GOT3 (cell line): Measurements from ENCODE around the gene DNMT3A.

Experiments used
- DNase-seq: peaks from one replicate; lab custom pipeline; 2025; ENCODE audit warnings: mixed read lengths; lab: John Stamatoyannopoulos, UW

The DNMT3A gene

DNA sequence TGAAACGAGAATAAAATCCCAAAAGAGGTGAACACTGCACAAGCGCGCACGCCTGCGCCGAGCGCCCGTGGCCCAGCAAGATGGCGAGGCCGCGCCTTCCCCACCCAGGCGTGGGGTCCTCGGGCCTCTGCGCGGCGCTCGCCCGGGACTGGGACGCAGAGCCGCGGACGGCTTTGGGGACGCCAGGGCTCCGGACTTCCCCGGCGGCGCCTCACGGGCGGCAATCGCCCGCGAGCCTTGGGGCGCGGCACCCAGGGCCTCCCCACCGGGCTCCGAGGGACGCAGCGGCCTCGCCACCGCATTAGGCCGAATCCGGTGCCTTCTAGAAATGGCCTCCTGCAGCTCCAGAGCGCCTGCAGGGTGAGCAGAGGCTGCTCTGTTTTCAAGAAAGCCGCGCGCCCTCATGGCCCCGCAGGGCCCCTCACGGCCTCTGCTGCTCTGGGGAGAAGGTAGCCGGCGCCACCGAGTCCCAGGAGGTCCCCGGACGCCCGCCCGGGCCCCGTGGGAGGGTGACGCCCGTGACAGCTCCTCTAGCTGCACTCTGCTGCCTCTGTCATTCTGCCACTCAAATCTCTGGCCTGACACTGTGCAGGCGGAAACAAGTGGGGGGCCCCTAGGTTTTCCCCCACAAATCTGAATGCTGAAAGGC is 137.4 kb downstream of the DNMT3A start:
- DNase-seq = no peak

- DNase-seq = no peak
Observed at GRCh38 chr2:25202275-25202674, 139.4 kb downstream of the DNMT3A start.

DNA sequence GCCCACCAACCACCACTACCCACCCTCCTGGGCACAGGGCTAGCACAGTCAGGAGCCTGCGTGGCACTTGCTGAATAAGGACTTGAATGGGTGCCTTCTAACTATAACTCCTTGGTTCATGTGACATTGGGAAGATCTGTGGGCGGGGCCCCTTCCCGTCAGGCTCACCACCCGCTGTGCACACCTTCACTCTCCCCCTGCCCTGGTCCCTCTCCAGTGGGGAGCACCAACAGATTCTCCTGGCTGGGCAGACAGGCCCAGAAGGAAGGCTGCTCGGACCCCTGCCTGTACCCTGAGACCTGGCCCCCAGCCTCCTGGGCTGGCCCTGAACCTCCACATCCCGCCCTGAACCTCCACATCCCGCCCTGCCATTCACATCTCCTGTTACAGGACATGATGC is 139.9 kb downstream of the DNMT3A start:
- no peak for DNase-seq

DNA sequence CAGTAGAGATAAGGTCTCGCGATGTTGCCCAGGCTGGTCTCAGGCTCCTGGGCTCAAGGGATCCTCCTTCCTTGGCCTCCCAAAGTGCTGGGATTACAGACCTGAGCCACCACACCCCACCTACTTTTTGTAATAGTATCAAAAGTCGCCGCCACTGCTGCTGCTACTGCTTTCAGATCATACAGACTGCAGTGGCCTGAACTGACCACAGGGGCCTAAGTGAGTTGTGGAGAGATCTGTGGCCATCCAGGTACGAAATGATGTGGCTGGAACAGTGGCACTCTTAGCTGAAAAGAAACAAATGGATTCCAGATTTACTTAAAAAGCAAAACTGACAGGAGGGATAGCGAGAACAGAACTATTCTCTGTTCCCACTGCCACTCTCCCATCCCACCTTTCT is 140.5 kb downstream of the DNMT3A start:
- DNase-seq = no peak

- DNase-seq = no peak
Observed at GRCh38 chr2:25198576-25198975, 143.1 kb downstream of the DNMT3A start.

- no peak for DNase-seq
Observed at GRCh38 chr2:25198209-25198525, 143.6 kb downstream of the DNMT3A start.

DNA sequence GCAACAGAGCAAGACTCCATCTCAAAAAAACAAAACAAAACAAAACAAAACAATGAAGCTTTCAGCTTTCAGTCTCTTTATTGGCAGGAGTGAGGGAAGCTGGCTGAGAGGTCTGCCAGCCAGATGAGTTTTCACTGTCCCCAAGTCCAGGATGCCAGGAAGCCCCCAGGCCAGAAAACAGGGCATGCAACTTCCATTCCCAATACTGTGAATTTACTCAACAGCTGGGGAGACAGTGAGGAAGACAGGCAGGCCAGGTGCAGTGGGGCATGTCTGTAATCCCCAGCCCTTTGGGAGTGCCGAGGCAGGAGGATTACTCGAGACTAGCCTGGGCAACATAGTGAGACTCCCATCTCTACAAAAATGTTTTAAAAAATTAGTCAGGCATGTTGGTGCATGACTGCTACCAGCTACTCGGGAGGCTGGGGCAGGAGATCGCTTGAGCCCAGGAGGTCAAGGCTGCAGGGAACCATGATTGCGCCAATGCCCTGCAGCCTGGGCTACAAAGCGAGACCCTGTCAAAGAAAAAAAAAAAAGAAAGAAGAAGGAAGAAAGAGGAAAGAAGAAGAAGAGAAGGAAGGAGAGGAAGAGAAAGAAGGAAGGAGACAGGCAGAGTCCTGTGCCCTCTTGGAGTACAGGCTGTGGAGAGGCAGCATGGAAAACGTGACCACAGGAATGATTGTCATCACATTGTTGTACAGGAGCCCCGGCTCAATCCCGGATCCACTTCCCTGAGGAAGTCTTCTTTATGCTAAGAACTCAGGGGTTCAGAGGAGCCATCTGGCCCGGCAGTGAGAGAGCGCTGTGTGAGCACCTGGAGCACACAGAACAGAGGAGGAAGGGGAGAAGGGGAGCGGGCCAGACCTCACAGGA is 144.2 kb downstream of the DNMT3A start:
- no peak for DNase-seq

DNA sequence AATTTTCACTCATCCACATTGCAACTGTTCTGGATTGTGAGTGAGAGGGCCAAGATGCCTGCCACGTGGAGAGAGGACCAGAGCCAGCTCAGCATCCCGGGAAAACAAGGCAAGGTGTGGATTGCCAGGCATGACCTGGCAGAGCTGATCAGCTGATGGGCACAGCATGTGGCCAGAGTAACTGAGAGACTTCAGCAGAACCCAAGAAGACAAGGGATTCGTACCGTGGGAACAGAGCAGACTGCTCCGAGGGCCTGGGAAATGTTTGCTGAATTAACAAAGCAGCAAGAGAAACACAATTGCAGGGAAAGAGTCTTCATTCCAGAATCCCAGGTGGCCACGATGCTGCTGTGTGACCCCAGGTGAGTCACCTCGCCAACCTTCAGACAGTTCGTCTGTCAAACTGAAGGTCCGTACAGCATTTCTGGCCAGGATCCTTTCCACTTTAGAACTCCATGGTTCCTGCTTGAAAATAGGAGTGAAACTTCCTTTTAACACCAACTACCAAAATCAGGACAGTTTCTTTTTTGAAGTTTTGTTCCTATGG is 147.1 kb downstream of the DNMT3A start:
- DNase-seq = no peak

- DNase-seq = no peak
Observed at GRCh38 chr2:25190536-25190935, 151.2 kb downstream of the DNMT3A start.

GRCh38 chr2:25188405-25188804 is 153.3 kb downstream of the DNMT3A start:
- no peak for DNase-seq

DNA sequence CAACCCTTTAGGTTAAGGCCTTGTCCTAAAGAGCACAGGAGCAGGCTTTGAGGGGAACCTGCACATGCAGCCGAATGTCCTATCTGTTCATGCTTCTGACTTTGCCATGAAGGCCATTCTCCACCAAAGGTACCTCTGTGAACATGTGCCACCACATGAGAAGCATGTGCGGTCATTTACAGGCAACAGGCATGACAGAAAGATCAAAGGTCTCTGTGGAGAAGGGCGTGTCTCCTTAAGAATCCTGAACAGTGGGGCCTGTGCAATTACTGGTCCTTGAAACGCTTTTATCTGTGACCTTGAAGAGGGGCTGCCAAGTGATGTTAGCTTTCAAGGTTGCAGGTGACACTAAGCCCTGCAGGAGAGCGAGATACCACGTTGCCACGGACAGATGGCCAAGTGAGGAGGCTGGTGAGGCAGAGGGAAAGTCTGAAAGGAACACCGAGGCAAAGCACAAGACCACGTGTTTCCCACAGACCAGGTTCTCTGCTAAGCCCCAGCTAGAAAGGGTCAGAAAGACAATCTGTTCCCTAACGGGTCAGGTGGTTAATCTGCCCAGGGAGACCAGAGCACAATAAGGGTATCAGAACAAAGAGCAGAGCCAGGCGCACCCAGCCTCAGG is 153.9 kb downstream of the DNMT3A start:
- DNase-seq = no peak

DNA sequence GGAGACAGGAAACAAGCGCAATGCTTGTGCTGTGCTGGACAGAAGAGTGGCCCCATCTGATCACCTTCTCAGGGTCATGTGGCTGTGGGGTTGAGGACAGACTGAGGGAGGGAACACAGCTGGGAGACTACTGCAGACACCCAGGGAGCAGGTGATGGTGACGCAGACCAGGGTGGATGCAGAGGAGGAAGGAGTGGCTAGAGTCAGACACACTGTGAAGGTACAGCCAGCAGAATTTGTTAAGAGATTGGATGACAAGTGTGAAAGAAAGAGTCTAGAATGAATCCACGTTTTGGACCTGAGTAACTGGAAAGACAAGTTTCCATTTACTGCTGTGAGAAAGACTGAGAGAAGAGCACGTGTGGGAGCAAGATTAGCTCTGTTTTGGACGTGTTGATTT is 157.5 kb downstream of the DNMT3A start:
- DNase-seq = no peak

DNA sequence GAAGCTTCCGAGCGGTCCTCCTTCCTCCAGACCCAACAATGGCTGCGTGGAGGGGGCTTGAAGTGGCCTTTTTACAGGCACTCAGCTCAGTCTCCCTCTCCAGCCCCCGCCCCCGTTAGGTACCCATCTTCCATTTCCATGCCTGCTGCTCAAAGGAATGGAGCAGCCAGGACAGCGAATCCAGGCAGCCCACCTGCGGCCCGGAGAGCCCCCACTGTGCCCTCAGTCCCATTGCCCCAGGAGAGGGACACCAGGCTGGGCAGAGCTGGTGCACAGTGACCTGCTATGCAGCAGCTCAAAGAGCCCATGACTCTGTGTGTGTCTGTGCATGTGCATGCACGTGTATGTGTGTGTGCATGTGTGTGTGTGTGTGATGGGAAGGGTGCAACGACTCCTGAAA is 162.7 kb downstream of the DNMT3A start:
- DNase-seq = no peak
